ENCODE results near the gene DMD. TPM values are rescaled to one million over a fixed set of nuclear protein-coding genes. Genes with fewer than 3 reads are reported as not detected.

Gene DMD
- total and polyA plus RNA-seq, 2 experiments from 2014 or later = 73.5 to 90.7 TPM

GRCh38 chrX:32495855-32496254, 715.5 kb downstream of the DMD start:
- Histone ChIP-seq H3K4me1 (ENCODE audit: low read depth) (no peaks in the 10 kb centered on the region), H3K4me3 (no peak overlapping the region), H3K9me3 (ENCODE audit: low read depth) (no peaks in the 10 kb centered on the region), H3K27ac (no peak overlapping the region), H3K36me3 (no peaks in the 10 kb centered on the region), H3K27me3 (no peaks in the 10 kb centered on the region)
- no peak for DNase-seq (ENCODE audit: low read depth in 1 of 2, low spot score in 1 of 2)
- TF ChIP-seq CTCF (IDR thresholded peaks at IDR 0.05; ENCODE audit: low read depth, low read length) = no peak

GRCh38 chrX:32489125-32489524, 722.2 kb downstream of the DMD start:
- Histone ChIP-seq H3K4me3 (no peak overlapping the region), H3K27me3 (no peaks in the 10 kb centered on the region), H3K27ac (no peak overlapping the region), H3K36me3 (no peaks in the 10 kb centered on the region), H3K4me1 (ENCODE audit: low read depth) (no peaks in the 10 kb centered on the region), H3K9me3 (ENCODE audit: low read depth) (no peaks in the 10 kb centered on the region)
- no peak for DNase-seq (ENCODE audit: low read depth in 1 of 2, low spot score in 1 of 2)
- no peak for TF ChIP-seq CTCF (IDR thresholded peaks at IDR 0.05; ENCODE audit: low read depth, low read length)

- Histone ChIP-seq H3K4me3 (no peak overlapping the region), H3K27me3 (no peaks in the 10 kb centered on the region), H3K36me3 (no peaks in the 10 kb centered on the region), H3K9me3 (ENCODE audit: low read depth) (no peaks in the 10 kb centered on the region), H3K27ac (no peak overlapping the region), H3K4me1 (ENCODE audit: low read depth) (no peaks in the 10 kb centered on the region)
- no peak for TF ChIP-seq CTCF (IDR thresholded peaks at IDR 0.05; ENCODE audit: low read depth, low read length)
- peak in 1 of 2 donors; percentile 57 for DNase-seq (ENCODE audit: low read depth in 1 of 2, low spot score in 1 of 2)
These were observed 727.7 kb downstream of the DMD start for GRCh38 chrX:32483534-32484136.

GRCh38 chrX:32480019-32480418, 731.3 kb downstream of the DMD start:
- H3K4me3 ChIP-seq = no peak overlapping the region
- DNase-seq (ENCODE audit: low read depth in 1 of 2, low spot score in 1 of 2) = no peak
- H3K36me3 ChIP-seq = no peaks in the 10 kb centered on the region
- no peak for TF ChIP-seq CTCF (IDR thresholded peaks at IDR 0.05; ENCODE audit: low read depth, low read length)
- no peak overlapping the region for H3K27ac ChIP-seq
- H3K27me3 ChIP-seq = no peaks in the 10 kb centered on the region
- no peaks in the 10 kb centered on the region for H3K4me1 ChIP-seq (ENCODE audit: low read depth)
- H3K9me3 ChIP-seq (ENCODE audit: low read depth) = no peaks in the 10 kb centered on the region

GRCh38 chrX:32472364-32472763, 739.0 kb downstream of the DMD start:
- Histone ChIP-seq H3K27ac (no peak overlapping the region), H3K4me3 (no peak overlapping the region), H3K4me1 (ENCODE audit: low read depth) (no peaks in the 10 kb centered on the region), H3K27me3 (no peaks in the 10 kb centered on the region), H3K9me3 (ENCODE audit: low read depth) (no peaks in the 10 kb centered on the region), H3K36me3 (no peaks in the 10 kb centered on the region)
- no peak for TF ChIP-seq CTCF (IDR thresholded peaks at IDR 0.05; ENCODE audit: low read depth, low read length)
- DNase-seq (ENCODE audit: low read depth in 1 of 2, low spot score in 1 of 2) = no peak

Data from cardiac muscle cell (in vitro differentiated cells and primary cell).